ENCODE results near the gene SLC25A23. TPM values are rescaled to one million over a fixed set of nuclear protein-coding genes. Genes with fewer than 3 reads are reported as not detected.

Gene SLC25A23
- total and polyA plus RNA-seq, 9 of the 15 experiments (the other 6 are each of a cell fraction or from before 2014, with no cell fraction given) = 6.1 to 72.0 (median 26.6) TPM

DNA sequence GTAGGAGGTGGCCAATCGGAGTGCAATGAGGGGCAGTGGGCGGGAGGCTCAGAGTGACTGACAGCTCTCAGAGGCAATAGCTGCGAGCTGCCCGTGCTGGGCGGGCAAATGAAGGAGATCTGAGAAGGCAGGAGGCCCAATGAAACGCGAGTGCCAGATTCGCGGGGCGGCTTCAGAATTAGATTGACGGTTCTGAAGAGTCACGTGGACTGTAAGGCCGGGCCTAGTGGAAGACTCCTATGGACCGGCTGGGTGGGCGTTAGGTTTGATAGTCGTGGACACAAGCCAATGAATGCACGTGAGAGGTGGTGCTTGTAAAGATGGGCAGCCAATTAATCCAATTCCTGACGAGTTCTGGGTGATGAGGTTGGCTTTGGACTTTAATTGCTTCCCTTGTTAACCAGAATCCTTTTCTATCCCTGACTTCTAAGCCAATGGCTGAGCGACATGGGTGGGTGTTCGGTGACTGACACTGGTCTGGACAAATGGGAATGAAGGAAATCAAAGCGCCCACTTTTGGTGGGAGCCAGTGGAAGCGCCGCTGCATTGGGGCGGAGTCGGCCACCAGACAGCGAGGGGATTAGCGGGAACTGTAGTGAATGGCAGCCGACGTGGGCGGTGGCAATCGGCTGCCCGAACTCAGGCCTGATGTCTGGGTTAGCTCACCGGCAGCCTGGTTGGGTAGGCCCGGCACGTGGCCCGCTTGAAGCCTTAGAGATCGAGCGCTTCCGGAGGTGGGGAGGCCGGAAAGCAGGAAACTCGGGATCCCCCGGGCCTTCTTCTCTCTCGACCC lies 34.5 kb downstream of the SLC25A23 start (continued):
- 0 out of 2 replicates have a peak, but pooled peaks have one; percentile 35 for TF ChIP-seq MYNN (IDR thresholded peaks at IDR 0.05)
- no peak for TF ChIP-seq MYNN (CRISPR knock-in tag; IDR thresholded peaks at IDR 0.05)
- no peak for TF ChIP-seq RAD21 (CRISPR knock-in tag; conservative IDR thresholded peaks at IDR 0.05 in 1 of 2, IDR thresholded peaks at IDR 0.05 in 1 of 2)
- TF ChIP-seq CREM (IDR thresholded peaks at IDR 0.05; ENCODE audit: low read depth) = peak; percentile 80
- TF ChIP-seq MED1 (CRISPR knock-in tag; IDR thresholded peaks at IDR 0.05; ENCODE audit: borderline replicate concordance) = no peak
- no peak for TF ChIP-seq ZNF695 (CRISPR knock-in tag; IDR thresholded peaks at IDR 0.05)
- TF ChIP-seq ZNF184 (CRISPR knock-in tag; IDR thresholded peaks at IDR 0.05) = no peak
- TF ChIP-seq ZNF146 (CRISPR knock-in tag; IDR thresholded peaks at IDR 0.05; ENCODE audit: unreplicated experiment) = no peak
- TF ChIP-seq, protein P1, sequence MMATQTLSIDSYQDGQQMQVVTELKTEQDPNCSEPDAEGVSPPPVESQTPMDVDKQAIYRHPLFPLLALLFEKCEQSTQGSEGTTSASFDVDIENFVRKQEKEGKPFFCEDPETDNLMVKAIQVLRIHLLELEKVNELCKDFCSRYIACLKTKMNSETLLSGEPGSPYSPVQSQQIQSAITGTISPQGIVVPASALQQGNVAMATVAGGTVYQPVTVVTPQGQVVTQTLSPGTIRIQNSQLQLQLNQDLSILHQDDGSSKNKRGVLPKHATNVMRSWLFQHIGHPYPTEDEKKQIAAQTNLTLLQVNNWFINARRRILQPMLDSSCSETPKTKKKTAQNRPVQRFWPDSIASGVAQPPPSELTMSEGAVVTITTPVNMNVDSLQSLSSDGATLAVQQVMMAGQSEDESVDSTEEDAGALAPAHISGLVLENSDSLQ (IDR thresholded peaks at IDR 0.05) = peak; percentile 100
- TF ChIP-seq, protein P2, sequence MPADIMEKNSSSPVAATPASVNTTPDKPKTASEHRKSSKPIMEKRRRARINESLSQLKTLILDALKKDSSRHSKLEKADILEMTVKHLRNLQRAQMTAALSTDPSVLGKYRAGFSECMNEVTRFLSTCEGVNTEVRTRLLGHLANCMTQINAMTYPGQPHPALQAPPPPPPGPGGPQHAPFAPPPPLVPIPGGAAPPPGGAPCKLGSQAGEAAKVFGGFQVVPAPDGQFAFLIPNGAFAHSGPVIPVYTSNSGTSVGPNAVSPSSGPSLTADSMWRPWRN (IDR thresholded peaks at IDR 0.05; ENCODE audit: low read depth) = 0 out of 2 replicates have a peak, but pooled peaks have one; percentile 18
- TF ChIP-seq ZBTB1 (CRISPR knock-in tag; IDR thresholded peaks at IDR 0.05; ENCODE audit: borderline replicate concordance, low read depth) = peak; percentile 92
- 0 out of 2 replicates have a peak, but pooled peaks have one; percentile 29 for TF ChIP-seq ZFP1 (CRISPR knock-in tag; IDR thresholded peaks at IDR 0.05)
- 0 out of 2 replicates have a peak, but pooled peaks have one; percentile 0 for TF ChIP-seq RB1 (IDR thresholded peaks at IDR 0.05; ENCODE audit: low read depth)
- no peak for TF ChIP-seq ILK (tag; IDR thresholded peaks at IDR 0.05; ENCODE audit: borderline replicate concordance, low read depth)
- no peak for TF ChIP-seq ZNF75A (CRISPR knock-in tag; IDR thresholded peaks at IDR 0.05)
- peak; percentile 84; the same call in 1 of the 2 replicates for TF ChIP-seq KAT7 (CRISPR knock-in tag; IDR thresholded peaks at IDR 0.05; ENCODE audit: borderline replicate concordance)
- TF ChIP-seq FOXA3 (CRISPR knock-in tag; conservative IDR thresholded peaks at IDR 0.05 in 1 of 2, IDR thresholded peaks at IDR 0.05 in 1 of 2) = peak in 1 of 2 experiments; percentile 90; a peak in 2 of 4 replicates
- no peak for TF ChIP-seq POLR3A (IDR thresholded peaks at IDR 0.05; ENCODE audit: borderline replicate concordance, extremely low read depth, insufficient read depth, insufficient read length)
- no peak for TF ChIP-seq HNRNPK (IDR thresholded peaks at IDR 0.05; ENCODE audit: low read depth, low read length, poor library complexity, severe bottlenecking)
- no peak for TF ChIP-seq HNRNPH1 (optimal IDR thresholded peaks at IDR 0.05; ENCODE audit: low read depth, low read length)
- peak; percentile 35; the same call in 1 of the 2 replicates for TF ChIP-seq SOX6 (IDR thresholded peaks at IDR 0.05)
- TF ChIP-seq, protein P3, sequence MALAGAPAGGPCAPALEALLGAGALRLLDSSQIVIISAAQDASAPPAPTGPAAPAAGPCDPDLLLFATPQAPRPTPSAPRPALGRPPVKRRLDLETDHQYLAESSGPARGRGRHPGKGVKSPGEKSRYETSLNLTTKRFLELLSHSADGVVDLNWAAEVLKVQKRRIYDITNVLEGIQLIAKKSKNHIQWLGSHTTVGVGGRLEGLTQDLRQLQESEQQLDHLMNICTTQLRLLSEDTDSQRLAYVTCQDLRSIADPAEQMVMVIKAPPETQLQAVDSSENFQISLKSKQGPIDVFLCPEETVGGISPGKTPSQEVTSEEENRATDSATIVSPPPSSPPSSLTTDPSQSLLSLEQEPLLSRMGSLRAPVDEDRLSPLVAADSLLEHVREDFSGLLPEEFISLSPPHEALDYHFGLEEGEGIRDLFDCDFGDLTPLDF (CRISPR knock-in tag; IDR thresholded peaks at IDR 0.05) = peak; percentile 90; the same call in 1 of the 2 replicates
- no peak for TF ChIP-seq CCAR2 (IDR thresholded peaks at IDR 0.05; ENCODE audit: low read depth, low read length)

All from K562 (cell line).